ENCODE results near the gene ARL15. TPM values are rescaled to one million over a fixed set of nuclear protein-coding genes. Genes with fewer than 3 reads are reported as not detected.

The ARL15 gene
- total and polyA plus RNA-seq, 4 donors, result 5.7 to 66.2 (median 14.9) TPM

DNA sequence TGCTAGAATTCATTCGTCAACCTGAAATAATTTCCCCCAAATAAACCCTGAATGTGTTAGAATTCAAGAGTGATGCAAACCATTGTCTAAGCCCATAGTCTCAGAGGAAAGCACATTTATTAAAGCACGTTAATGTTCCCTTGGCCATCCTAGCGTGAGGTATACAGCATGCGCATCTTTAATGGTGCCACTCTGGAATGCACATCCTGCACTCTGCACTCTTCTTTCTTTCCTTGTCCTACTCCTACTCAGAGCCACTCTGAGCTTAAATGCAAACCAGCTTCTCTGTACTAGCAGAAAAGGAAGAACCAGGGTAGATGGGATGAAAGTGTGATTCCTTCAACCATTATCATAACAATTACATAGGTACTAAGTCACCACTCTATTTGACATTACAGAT is 50.4 kb downstream of the ARL15 start:
- DNase-seq (no peak), ATAC-seq (ENCODE audit: insufficient read depth, low FRiP score) (no peak)
- H3K9me3 ChIP-seq (ENCODE audit: control insufficient read depth in 4 of 4, insufficient read depth in 3 of 4, low read length in 3 of 4), result no peaks in the 10 kb centered on the region
- H3K36me3 ChIP-seq (ENCODE audit: control insufficient read depth in 4 of 4, insufficient read depth in 4 of 4, low read length in 4 of 4), result no peaks in the 10 kb centered on the region
- TF ChIP-seq, protein P1, sequence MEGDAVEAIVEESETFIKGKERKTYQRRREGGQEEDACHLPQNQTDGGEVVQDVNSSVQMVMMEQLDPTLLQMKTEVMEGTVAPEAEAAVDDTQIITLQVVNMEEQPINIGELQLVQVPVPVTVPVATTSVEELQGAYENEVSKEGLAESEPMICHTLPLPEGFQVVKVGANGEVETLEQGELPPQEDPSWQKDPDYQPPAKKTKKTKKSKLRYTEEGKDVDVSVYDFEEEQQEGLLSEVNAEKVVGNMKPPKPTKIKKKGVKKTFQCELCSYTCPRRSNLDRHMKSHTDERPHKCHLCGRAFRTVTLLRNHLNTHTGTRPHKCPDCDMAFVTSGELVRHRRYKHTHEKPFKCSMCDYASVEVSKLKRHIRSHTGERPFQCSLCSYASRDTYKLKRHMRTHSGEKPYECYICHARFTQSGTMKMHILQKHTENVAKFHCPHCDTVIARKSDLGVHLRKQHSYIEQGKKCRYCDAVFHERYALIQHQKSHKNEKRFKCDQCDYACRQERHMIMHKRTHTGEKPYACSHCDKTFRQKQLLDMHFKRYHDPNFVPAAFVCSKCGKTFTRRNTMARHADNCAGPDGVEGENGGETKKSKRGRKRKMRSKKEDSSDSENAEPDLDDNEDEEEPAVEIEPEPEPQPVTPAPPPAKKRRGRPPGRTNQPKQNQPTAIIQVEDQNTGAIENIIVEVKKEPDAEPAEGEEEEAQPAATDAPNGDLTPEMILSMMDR (IDR thresholded peaks at IDR 0.05; ENCODE audit: control extremely low read depth, extremely low read depth), result no peak
- H3K4me1 ChIP-seq (ENCODE audit: control insufficient read depth in 5 of 5, insufficient read depth in 5 of 5, low read length in 5 of 5), result peaks cover 0 to 6% (median under 1%) of the 10 kb centered on the region in 5 donors
- H3K9ac ChIP-seq (ENCODE audit: insufficient read depth in 1 of 2, low read length in 2 of 2), result no peak overlapping the region
- H3K27me3 ChIP-seq (ENCODE audit: control insufficient read depth in 3 of 3, insufficient read depth in 3 of 3, low read length in 2 of 3), result no peaks in the 10 kb centered on the region
- H3K27ac ChIP-seq (ENCODE audit: low read depth in 1 of 2, low read length in 1 of 2), result no peak overlapping the region
- 96 to 98% methylated on average over 4 of the region's 4 CpGs for WGBS, 2 donors
- H3K4me3 ChIP-seq, result no peak overlapping the region

DNA sequence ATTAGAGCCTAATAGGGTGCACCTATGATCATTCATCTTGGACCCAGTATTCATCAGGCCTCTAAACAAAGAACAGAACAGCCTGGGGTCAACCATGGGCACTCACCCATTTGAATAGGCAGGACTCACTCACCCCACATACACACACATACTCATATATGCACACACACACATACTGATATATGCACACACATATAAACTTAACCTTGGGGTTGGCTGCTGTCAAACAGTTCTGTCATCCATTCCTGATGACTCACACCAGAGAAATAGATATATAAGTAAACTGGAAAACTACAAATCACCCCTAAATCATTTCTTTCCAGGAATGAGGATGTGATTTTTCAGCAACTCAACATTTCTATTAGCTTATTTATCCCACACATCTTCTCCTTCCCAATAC is 51.3 kb downstream of the ARL15 start:
- H3K27me3 ChIP-seq (ENCODE audit: control insufficient read depth in 3 of 3, insufficient read depth in 3 of 3, low read length in 2 of 3), result no peaks in the 10 kb centered on the region
- TF ChIP-seq, protein P1 (IDR thresholded peaks at IDR 0.05; ENCODE audit: control extremely low read depth, extremely low read depth), result no peak
- no peak overlapping the region for H3K27ac ChIP-seq (ENCODE audit: low read depth in 1 of 2, low read length in 1 of 2)
- peaks cover 0 to 6% (median 2%) of the 10 kb centered on the region in 5 donors for H3K4me1 ChIP-seq (ENCODE audit: control insufficient read depth in 5 of 5, insufficient read depth in 5 of 5, low read length in 5 of 5)
- no peak for DNase-seq
- ATAC-seq (ENCODE audit: insufficient read depth, low FRiP score), result no peak
- H3K9me3 ChIP-seq (ENCODE audit: control insufficient read depth in 4 of 4, insufficient read depth in 3 of 4, low read length in 3 of 4), result no peaks in the 10 kb centered on the region
- no peak overlapping the region for H3K4me3 ChIP-seq
- no peak overlapping the region for H3K9ac ChIP-seq (ENCODE audit: insufficient read depth in 1 of 2, low read length in 2 of 2)
- H3K36me3 ChIP-seq (ENCODE audit: control insufficient read depth in 4 of 4, insufficient read depth in 4 of 4, low read length in 4 of 4), result no peaks in the 10 kb centered on the region

DNA sequence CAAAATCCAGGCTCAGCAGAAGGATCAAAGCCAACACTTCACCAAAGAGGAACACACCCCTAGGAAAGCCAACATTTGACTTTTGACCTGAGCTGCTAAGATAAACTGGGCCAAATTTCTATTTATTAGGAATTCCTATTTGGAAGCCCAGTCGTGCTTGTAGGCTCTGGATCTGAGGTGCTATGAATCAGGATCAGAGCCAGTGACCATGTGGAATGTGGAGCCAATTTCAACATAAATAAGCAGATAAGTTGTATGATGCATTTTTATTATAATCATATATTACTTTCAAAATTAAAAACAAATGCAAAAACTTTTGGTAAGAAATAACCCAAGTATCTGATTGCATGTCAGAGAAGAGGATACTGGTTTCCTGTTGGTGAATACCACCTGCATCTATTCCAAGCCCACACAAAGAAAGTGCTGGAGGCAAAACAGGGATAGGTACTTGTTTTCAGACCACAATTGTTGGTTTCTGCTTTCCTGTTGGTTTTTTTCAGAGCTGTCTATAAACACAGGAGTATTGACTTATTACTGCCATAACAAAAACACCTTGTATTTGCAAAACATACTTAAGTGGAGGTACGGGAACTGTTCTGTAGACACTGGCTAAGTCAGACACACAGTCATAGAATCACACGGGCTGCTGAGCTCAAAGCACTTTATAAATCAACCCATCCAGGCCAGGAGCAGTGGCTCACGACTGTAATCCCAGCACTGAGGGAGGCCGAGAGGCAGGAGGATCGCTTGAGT is 52.8 kb downstream of the ARL15 start:
- H3K9me3 ChIP-seq (ENCODE audit: control insufficient read depth in 4 of 4, insufficient read depth in 3 of 4, low read length in 3 of 4), result no peaks in the 10 kb centered on the region
- no peaks in the 10 kb centered on the region for H3K27me3 ChIP-seq (ENCODE audit: control insufficient read depth in 3 of 3, insufficient read depth in 3 of 3, low read length in 2 of 3)
- no peak for ATAC-seq (ENCODE audit: insufficient read depth, low FRiP score)
- H3K27ac ChIP-seq (ENCODE audit: low read depth in 1 of 2, low read length in 1 of 2), result no peak overlapping the region
- no peak for DNase-seq
- no peaks in the 10 kb centered on the region for H3K36me3 ChIP-seq (ENCODE audit: control insufficient read depth in 4 of 4, insufficient read depth in 4 of 4, low read length in 4 of 4)
- 81 to 86% methylated on average over 6 of the region's 6 CpGs for WGBS, 2 donors
- H3K9ac ChIP-seq (ENCODE audit: insufficient read depth in 1 of 2, low read length in 2 of 2), result no peak overlapping the region
- no peak overlapping the region for H3K4me3 ChIP-seq
- TF ChIP-seq, protein P1 (IDR thresholded peaks at IDR 0.05; ENCODE audit: control extremely low read depth, extremely low read depth), result no peak
- H3K4me1 ChIP-seq (ENCODE audit: control insufficient read depth in 5 of 5, insufficient read depth in 5 of 5, low read length in 5 of 5), result peaks cover 0 to 6% (median 3%) of the 10 kb centered on the region in 5 donors

Measured in lung (tissue), 12 donors.